ENCODE measurements around the gene IL17RC. TPM values are rescaled to one million over a fixed set of nuclear protein-coding genes. Genes with fewer than 3 reads are reported as not detected.

Gene IL17RC
- total and polyA plus RNA-seq, 3 donors from 2014 or later, result 12.0 to 26.1 (median 21.0) TPM

GRCh38 chr3:9955067-9955502 is 38.2 kb downstream of the IL17RC start:
- Histone ChIP-seq H3K27me3 (no peaks in the 10 kb centered on the region), H3K4me3 (no peak overlapping the region), H3K36me3 (ENCODE audit: low read depth, missing control alignments) (no peaks in the 10 kb centered on the region), H3K27ac (no peak overlapping the region), H3K4me1 (peaks cover 6% of the 10 kb centered on the region), H3K9me3 (no peaks in the 10 kb centered on the region)
- no peak for DNase-seq
- 58 to 71% methylated on average over 11 to 12 of the region's 12 CpGs for WGBS, 2 donors
- no peak for TF ChIP-seq CTCF (IDR thresholded peaks at IDR 0.05)
- no peak for TF ChIP-seq POLR2A (IDR thresholded peaks at IDR 0.05)
- intact Hi-C loops (cut with DNase I; ENCODE audit: low total_unique reads), result no loop called here

- no peak for DNase-seq
- Histone ChIP-seq H3K27ac (no peak overlapping the region), H3K4me1 (peaks cover 6% of the 10 kb centered on the region), H3K9me3 (no peaks in the 10 kb centered on the region), H3K36me3 (ENCODE audit: low read depth, missing control alignments) (no peaks in the 10 kb centered on the region), H3K4me3 (no peak overlapping the region), H3K27me3 (no peaks in the 10 kb centered on the region)
- intact Hi-C loops (cut with DNase I; ENCODE audit: low total_unique reads), result no loop called here
- WGBS, 2 donors, result 93% methylated on average over 5 of the region's 5 CpGs
- TF ChIP-seq CTCF (IDR thresholded peaks at IDR 0.05), result no peak
- no peak for TF ChIP-seq POLR2A (IDR thresholded peaks at IDR 0.05)
Observed at GRCh38 chr3:9955611-9956352, 38.9 kb downstream of the IL17RC start.

GRCh38 chr3:9957214-9957613 is 40.3 kb downstream of the IL17RC start:
- no peak for TF ChIP-seq POLR2A (IDR thresholded peaks at IDR 0.05)
- TF ChIP-seq CTCF (IDR thresholded peaks at IDR 0.05), result no peak
- no peaks in the 10 kb centered on the region for H3K27me3 ChIP-seq
- no peaks in the 10 kb centered on the region for H3K36me3 ChIP-seq (ENCODE audit: low read depth, missing control alignments)
- H3K9me3 ChIP-seq, result no peaks in the 10 kb centered on the region
- 61 to 67% methylated on average over 5 of the region's 5 CpGs for WGBS, 2 donors
- H3K4me3 ChIP-seq, result no peak overlapping the region
- DNase-seq, result no peak
- H3K4me1 ChIP-seq, result no peaks in the 10 kb centered on the region
- intact Hi-C loops (cut with DNase I; ENCODE audit: low total_unique reads), result no loop called here
- no peak overlapping the region for H3K27ac ChIP-seq

GRCh38 chr3:9965200-9965875 is 48.4 kb downstream of the IL17RC start:
- intact Hi-C loops (cut with DNase I; ENCODE audit: low total_unique reads), result no loop called here
- Histone ChIP-seq H3K4me1 (no peaks in the 10 kb centered on the region), H3K36me3 (ENCODE audit: low read depth, missing control alignments) (no peaks in the 10 kb centered on the region), H3K4me3 (no peak overlapping the region), H3K27me3 (no peaks in the 10 kb centered on the region), H3K9me3 (no peaks in the 10 kb centered on the region), H3K27ac (no peak overlapping the region)
- WGBS, 2 donors, result 85 to 90% methylated on average over 6 of the region's 6 CpGs
- DNase-seq, result no peak
- no peak for TF ChIP-seq POLR2A (IDR thresholded peaks at IDR 0.05)
- no peak for TF ChIP-seq CTCF (IDR thresholded peaks at IDR 0.05)
